NCI-H748 treated with DMSO at 0.1 percent for 48 hours (cell line): ENCODE data around the gene RELT.
A peak's percentile ranks its signal among the peaks of the same experiment; 100 is the strongest.

Experiments used
- DNase-seq: peaks from one replicate; lab custom pipeline; 2025; lab: John Stamatoyannopoulos, UW

RELT gene

DNA sequence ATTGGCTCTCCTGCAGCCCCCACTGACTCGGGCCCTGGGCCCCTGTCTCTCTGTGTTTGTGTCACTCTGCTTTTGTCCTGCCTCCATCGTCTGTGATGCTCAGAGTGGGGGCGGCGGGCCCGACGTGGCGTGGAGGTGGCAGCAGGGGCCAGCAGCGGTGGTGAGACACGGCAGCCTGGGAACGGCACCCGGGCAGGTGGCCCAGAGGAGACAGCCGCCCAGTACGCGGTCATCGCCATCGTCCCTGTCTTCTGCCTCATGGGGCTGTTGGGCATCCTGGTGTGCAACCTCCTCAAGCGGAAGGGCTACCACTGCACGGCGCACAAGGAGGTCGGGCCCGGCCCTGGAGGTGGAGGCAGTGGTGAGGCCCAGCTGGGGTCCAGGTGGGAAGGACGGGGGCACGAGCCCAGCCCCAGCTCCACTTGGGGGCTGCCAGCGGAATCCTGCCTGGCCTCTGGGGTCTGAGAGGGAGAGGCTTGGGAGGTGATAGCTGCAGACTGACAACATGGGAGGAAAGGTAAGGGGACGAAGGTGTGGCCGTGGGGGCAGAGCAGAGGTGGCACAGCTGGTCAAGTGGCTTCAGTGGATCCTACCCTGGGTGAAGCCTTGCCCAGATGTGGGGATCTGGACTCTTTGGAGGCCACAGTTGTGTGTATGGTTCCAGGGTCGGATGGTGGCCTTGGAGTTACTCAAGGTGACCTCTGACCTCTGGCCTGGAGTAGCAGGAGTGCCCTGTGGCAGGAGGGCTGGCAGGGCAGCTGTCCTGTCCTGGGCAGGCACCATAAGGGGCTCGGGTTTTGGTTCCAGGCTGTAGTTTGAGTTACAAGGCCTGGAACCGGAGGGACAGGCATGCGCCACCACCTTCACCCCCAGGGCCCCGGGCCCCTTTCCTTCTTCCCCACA, 16.2 kb downstream of the RELT start:
- no peak for DNase-seq

DNA sequence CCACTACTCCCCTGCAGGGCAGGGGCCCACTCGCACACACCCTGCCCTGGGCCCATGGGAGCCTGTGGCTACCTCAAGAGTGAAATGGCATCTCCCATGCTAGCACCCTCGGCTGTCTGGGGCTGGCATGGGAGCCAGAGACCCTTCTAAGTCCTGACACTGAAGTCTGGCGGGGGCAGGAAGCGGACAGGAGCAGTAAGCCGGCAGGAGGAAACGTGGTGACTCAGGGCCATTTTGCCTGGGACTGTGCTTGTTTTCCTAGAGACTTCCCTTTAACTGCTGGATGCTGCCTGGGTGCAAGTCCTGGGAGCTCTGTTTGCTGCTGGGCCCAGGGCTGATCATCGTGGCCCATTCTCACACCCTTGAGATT, 16.8 kb downstream of the RELT start:
- DNase-seq: no peak

DNA sequence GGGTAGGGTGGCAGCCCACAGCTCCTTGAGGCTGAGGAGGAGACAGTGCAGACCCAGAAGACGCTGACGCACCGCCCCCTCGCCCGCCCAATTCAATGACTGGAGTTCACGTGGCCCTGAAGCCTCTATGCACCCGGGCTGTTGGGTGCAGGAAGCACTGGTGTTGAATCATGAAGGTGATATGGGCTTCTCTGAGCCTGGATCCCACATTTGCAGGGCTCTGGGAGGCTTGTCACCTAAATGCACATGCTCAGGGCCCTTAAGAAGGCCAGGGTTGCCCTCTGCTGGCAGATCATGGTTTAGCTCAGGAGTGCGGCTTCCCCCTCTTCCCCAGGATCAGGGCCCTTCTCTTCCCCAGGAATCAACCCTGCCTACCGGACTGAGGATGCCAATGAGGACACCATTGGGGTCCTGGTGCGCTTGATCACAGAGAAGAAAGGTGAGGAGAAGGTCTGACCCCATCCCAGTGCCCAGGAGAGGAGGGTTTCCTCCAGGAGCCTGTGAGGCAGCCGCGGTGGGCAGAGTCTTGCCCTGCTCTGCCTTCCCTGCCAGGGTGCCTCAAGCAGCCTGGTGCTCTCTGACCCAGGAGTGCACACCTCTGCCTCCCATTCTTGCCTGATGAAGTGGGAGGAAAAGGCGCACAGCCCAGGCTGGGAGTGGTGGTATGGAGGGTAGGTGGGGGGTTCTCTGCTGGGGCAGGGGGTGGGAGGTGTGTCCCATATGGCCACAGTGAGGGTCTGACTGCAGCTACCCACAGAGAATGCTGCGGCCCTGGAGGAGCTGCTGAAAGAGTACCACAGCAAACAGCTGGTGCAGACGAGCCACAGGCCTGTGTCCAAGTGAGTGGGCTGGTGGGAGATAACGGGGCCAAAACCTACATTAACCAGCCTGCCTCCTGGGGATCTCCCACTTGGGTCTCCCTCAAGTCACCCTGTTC, 17.5 kb downstream of the RELT start:
- DNase-seq: peak; percentile 14

GRCh38 chr11:73394416-73395296, 18.5 kb downstream of the RELT start:
- no peak for DNase-seq

GRCh38 chr11:73395297-73396208, 19.4 kb downstream of the RELT start:
- DNase-seq: no peak

- no peak for DNase-seq
Observed at GRCh38 chr11:73396251-73396930, 20.2 kb downstream of the RELT start.

DNA sequence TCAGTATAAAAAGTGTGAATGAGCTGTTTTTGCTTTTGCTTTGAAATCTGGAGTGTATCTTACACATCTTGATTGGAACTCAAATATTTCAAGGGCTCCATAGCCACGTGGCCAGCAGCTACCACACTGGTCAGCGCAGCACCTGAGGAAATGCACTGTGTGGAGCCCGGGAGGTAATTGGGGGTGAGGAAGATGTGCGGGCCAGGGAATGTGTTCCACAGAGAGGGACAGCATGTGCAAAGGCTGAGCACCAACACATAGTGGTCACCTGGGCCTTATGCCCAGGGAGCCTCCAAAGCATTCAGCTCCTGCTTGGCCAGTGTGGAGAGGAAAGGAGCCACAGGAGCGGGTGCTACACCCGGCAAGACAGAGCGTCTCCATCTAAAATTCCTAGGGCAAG, 20.8 kb downstream of the RELT start:
- no peak for DNase-seq

- DNase-seq: no peak
Observed at GRCh38 chr11:73397468-73398131, 21.4 kb downstream of the RELT start.

DNA sequence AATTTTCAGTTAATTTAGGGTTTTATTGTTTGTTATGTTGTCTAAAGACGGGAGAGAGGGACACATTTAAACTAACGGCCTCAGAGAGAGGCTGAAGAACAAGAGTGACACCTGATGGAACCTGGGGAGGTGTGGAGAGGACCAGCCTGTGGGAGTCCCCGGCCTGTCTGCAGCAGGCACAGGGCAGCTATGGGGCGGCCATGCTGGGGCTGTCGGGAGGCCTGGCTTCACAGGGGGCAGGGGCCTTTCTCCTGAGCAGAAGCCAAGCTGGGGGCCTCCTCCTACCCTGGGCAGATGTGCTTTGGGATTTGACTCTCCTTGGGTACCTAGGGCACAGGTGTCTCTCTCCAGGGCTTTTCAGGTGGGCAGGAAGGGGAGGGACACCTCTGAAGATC, 21.9 kb downstream of the RELT start:
- DNase-seq: no peak

GRCh38 chr11:73398721-73399120, 22.5 kb downstream of the RELT start:
- no peak for DNase-seq

DNA sequence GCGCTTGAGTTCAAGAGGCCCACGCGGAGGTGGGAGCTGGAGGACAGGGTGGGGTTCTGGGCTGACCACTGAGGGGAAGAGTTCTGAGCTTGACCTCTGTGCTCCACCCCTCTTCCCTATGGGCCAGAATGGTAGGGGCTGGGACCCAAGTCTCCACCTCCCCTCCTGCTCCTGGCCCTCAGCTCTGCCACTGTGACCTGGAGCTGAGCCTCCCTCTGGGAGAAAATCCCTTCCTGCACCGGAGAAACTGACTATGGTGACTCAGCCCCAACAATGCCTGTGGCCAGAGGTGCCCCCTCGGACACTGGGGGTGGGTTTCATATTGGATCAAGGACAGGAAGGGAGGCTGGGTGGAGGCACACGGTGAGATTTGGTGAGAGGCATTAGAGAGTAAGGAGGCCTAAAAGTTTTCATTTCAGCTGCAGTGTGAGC, 23.0 kb downstream of the RELT start:
- no peak for DNase-seq

DNA sequence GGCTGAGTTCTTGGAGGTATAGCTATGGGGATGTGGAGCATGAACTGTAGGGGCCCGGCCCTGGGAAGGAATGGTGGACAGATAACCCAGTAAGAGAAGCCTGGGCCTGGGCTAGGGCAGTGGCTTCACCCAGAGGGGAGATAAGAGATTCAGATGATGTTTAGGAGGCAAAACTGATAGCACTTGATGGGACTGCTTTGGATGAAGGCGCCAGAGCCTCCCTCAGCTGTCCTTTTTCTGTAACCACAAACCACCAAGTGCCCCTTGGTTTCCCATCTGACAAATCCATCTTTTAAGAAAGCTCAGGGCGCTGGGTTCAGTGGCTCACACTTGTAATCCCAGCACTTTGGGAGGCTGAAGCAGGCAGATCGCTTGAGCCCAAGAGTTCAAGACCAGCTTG, 23.4 kb downstream of the RELT start:
- no peak for DNase-seq

DNA sequence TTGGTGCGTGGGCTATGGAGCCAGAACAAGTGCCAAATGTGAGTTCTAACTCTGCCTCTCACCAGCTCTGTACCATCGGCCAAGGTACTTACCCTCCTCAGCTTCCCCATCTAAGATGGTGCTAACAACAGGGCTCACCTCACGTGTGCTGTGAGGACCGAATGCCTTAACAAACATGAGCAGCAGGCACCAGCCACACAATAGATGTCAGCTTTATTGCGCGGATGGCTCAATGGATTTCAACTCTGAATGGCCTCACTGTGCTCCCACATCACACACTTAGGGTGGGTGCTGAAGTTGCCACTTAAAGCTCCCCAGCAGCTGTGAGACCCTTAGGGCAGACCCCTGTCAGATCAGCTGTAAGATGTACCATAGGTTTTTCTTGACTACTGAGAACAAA, 24.1 kb downstream of the RELT start:
- no peak for DNase-seq

- DNase-seq: no peak
Observed at GRCh38 chr11:73401217-73401923, 25.2 kb downstream of the RELT start.

- DNase-seq: no peak
Observed at GRCh38 chr11:73401924-73402833, 26.0 kb downstream of the RELT start.

DNA sequence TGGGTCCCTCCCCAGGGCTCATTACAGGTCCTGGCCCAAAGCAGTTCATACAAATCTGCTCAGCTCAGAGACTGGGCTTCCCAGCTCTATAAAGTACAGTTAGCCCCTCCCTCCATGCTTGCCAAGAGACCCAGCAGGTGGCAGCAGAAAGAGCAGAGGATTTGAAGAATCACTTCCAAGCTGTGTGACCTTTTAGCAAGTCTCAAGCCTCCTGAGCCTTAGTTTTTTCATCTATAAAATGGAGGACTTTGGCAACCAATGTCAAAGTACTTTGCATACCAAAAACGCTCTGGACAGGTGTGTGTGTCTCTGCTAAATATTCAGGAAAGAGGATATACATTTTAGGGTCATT, 26.6 kb downstream of the RELT start:
- DNase-seq: no peak

DNA sequence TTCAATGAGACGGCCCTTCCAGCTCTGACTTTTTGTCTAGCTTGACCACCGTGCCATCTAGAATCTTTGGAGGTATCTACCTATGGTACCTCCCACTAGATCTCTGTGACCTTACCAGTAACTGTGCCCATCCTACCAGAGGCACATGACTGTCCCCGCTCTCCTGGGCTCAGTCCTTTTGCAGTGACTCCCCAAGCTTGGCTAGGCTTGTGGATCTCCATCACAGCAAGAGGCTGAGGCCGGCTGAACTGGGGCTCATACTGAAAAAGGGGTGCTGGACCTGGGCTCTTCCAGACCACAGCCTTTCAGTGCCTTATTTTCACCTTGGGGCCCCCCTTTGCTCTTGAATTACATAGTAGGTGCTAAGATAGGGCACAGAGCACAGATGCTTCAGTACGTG, 27.3 kb downstream of the RELT start:
- DNase-seq: no peak

DNA sequence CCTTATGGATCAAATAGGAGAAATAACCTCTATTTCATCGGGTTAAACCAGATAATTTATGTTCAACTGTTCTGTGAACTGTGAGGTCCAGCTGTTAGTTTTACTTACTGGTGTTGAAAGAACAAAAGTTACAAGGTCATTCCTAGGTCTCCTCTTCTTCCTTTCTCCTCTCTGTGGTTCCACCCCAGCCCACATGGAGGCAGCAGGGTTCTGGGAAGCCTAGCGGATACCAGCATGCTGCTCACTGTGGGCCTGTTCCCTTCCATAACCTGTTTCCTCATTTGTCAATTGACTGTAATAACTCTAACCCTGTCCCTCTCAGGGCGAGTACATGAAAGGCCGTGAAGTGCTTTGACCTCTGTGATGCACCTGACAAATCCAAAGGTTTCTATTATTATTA, 27.8 kb downstream of the RELT start:
- DNase-seq: peak; percentile 2
